GF-D8 (cell line): ENCODE measurements around the gene STK31.
"Not testable (repeated sequence)": the region's sequence is repeated elsewhere in the genome, so short reads cannot be mapped to it uniquely, and the experiment has no call there.

ENCODE experiments used
- DNase-seq: peaks from one replicate; lab custom pipeline; 2025; lab: John Stamatoyannopoulos, UW

STK31 gene

DNA sequence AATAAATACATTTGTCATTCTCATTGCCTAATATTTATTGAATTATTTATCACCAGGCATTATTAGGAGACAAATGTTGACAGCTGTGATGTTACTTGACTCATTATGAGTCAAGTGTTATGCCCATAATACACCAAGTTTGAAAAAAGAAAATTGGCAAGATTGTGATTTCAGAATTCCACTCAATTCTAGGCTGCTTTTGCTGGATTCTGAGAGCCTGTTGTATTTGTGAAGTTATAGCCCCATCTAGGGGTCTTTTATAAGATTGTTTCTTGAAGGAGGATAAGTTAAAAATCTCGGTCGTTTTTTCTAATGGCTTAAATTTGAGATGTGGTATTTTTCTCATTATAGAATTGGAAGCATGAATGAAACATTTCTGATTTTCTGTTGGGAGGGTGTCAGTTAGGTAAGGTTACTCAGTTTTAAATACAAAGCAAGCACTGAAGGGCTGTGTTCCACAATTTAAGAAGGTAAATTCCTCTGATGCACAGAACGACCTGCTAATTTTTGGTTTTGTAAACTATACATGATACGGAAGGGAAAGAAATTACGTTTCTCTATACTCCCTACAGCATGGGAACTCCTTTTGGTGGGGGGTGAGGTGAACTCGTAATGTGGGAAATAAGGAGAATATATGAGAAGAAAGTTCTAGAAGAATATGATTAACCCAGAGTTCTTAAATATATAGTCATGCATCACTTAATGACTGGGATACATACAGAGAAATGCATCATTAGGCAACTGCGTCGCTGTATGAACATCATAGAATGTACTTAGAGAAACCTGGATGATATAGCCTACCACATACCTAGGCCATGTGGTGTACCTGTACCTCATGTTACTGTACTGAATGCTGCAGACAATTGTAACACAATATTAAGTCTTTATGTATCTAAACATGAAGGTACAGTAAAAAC, 2.6 kb downstream of the STK31 start:
- DNase-seq: no peak

DNA sequence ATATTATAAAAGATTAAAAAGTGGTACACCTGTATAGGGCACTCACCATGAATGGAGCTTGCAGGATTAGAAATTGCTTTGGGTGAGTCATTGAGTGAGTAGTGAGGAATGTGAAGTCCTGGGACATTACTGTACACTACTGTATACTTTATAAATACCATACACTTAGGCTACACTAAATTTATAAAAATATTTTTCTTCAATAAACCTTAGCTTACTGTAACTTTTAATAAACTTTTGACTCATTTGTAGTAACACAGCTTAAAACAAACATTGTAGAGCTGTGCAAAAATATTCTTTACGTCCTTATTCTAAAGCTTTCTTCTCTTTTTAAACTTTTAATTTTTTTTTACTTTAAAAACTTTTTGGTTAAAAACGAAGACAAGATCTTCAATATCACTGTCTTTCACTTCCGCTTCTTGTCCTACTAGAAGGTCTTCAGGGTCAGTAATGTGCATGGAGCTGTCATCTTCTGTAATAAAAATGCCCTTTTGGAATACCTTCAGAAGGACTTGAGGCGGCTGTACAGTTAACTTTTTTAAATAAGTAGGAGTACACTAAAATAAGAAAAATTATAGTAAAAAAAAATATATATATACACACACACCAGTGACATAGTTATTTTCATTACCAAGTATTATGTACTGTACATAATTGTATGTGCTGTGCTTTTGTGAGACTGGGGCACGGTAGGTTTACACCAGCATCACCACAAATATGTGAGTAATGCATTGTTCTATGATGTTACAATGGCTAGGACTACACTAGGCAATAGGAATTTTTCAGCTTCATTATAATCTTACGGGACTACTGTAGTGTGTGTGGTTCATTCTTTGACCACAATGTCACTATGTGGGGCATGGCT, 3.5 kb downstream of the STK31 start:
- no peak for DNase-seq

DNA sequence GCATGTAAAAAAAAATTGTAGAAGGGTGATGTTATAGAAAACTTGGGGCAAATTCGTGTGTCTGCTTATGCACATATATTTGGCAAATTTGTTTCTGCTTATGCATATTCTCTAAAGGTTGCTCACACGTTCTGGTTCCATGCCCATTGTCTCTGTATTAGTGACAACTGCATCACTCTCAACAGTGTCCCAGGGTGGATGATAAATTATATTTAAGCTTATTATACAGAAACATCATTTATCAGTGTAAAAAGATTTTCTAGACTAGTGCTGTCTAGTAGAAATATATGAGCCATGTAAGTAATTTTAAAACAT, 4.1 kb downstream of the STK31 start:
- no peak for DNase-seq

DNA sequence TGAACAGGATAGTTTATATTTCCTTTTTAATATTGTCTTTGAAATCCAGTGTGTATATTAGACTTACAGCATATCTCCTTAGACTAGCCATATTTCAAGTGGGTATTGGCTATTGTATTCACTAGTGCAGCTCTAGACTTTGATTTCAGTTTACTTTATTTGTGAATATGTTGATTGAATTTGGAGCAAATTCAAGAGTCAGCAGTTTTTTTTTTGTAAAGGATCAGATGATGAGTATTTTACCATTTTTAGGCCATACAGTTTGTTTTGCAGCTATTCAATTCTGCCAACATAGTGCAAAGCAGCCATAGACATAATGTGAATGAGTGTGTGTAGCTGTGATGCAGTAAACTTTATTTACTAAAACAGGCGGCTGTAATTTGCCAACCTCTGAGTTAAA, 4.6 kb downstream of the STK31 start:
- DNase-seq: no peak

DNA sequence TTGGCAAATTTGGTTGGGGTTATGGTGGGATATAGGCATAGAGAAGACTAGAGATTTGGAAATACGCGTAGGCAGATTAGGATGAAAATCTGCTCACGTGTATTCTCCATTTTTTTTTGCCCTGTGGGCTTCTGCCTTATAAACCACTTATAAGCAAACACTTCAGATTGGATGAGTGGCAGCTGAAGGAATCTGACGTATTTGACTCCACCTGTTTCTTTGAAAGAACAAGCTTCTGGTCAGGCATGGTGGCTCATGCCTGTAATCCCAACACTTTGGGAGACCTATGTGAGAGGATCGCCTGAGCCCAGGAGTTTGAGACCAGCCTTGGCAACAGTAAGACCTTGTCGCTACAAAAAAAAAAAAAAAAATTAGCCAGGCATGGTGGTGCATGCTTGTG, 5.1 kb downstream of the STK31 start:
- no peak for DNase-seq

DNA sequence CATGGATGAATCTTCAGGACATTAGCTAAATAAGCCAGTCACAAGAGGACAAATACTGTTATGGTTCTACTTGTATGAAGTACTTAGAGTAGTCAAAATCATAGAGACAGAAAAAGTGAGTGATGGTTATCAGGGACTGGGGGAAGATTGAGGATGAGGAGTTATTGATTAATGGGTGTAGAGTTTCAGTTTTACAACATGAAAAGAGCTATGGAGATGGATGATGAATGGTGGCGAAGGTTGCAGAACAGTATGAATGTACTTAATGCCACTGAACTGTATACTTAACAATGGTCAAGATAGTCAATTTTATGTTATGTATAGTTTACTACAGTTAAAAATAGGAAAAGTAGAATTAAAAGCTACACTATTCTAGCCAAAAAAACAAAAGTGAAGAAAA, 7.8 kb downstream of the STK31 start:
- no peak for DNase-seq

DNA sequence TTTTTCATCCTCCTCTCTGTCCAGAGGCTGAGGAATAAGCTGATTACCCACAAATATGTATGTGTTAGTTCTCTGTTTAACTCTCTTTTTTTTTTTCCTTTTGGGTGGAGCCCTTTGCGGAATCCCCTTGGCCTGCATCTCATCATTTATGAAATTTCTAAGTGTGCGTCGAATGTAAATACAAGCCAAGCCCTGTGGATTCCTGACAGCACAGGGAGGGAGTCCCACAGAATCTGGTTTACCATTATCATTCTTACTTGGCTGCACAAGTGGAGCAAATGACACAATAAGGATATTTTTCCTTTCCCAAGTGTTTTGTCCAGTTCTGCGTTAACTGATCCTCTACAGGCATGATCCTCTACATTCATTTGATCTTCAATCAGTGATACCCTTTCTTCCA, 11.4 kb downstream of the STK31 start:
- DNase-seq: no peak

DNA sequence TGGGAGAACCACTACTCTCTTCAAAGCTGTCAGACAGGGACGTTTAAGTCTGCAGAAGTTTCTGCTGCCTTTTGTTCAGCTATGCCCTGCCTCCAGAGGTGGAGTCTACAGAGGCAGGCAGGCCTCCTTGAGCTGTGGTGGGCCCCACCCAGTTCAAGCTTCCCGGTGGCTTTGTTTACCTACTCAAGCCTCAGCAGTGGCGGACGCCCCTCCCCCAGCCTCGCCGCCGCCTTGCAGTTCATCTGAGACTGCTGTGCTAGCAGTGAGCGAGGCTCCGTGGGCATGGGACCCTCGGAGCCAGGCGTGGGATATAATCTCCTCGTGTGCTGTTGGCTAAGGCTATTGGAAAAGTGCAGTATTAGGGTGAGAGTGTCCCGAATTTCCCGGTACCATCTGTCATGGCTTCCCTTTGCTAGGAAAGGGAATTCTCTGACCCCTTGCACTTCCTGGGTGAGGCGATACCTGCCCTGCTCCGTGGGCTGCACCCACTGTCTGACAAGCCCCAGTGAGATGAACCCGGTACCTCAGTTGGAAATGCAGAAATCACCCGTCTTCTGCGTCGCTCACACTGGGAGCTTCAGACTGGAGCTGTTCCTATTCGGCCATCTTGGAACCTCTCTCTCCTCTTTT, 12.7 kb downstream of the STK31 start:
- DNase-seq: not testable (repeated sequence)

DNA sequence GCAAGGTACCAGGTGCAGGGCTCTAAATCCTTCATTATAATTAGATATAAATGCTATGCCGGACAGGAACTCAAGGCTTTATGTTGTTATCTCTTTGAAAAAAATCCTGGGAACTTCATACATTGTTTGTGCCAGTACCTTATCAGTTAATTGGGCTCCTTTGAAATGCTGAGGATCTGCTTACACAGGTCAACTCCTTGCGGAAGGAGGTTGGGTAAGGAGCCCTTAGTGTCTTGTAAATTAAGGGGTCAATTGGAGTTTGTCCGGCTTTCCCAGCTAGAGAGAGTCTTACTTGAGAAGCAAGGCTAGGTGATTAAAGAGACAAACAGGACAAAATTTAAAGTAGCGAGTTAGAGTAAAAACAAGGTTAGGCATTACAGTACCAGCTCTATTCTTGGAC, 14.1 kb downstream of the STK31 start:
- not testable (repeated sequence) for DNase-seq

DNA sequence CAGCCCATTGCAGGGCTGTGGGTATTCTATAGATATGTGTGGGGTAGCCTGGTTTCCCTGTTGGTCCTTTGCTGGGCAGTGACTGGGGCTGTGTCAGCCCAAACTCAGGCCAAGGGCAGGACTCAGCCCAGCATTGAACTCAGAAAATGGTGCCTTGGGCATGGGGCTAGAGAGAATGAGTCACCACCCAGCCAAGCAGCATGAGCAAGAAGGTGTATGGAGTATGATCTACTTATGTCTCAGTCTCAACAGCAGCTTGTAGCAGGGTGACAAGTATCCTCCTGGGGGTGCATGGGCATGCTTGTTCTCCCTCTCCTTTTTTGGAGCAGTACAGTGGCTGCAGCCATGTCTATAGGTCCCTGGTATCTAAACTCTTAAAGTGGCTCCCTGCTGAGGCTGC, 32.0 kb downstream of the STK31 start:
- DNase-seq: no peak

DNA sequence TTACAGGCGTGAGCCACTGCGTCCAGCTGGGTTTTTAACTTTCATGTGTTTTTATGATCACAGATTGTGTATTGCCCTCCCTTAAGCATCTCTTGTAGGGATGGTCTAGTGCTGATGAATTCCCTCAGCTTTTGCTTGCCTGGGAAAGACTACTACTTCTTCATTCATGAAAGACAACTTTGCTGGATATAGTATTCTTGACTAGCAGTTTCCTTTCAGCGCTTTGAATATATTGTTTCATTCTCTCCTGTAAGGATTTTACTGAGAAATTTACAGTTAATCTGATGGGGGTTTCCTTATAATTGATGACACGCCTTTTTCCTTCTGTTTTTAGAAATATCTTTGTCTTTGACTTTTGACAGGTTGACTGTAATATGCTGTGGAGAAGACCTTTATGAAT, 33.2 kb downstream of the STK31 start:
- DNase-seq: no peak

DNA sequence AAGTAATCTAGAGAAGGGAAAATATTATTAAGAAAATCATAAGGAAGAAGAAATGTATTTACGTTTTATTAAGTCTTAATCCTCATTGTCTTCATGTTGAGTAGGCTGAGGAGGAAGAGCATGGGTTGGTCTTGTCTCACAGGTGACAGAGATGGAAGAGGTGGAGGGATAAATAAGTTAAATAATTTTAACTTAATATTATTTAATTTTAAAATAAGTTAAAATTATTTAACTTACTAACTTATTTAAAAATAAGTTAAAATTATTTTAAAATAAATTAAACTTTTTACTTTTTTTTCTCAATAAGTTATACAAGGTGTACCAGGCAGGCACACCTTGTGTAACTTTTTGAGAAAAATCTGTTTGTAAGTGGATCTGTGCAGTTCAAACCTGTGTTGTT, 36.6 kb downstream of the STK31 start:
- no peak for DNase-seq

DNA sequence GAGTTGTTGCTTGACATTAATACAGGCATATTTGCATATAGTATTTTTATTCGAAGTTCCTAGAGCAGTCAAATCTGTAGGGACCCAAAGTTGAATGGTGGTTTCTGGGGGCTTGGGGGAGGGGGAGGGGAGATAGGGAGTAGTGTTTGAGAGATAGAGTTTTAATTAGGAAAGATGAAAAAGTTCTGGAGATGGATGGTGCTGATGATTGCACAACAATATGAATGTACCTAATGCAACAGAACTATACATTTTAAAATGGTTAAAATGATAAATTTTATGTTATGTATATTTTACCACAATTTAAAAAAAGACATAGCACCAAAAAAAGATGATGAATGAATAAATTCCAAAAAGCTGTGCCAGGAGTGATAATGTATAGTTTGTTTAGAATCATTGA, 41.8 kb downstream of the STK31 start:
- DNase-seq: no peak

DNA sequence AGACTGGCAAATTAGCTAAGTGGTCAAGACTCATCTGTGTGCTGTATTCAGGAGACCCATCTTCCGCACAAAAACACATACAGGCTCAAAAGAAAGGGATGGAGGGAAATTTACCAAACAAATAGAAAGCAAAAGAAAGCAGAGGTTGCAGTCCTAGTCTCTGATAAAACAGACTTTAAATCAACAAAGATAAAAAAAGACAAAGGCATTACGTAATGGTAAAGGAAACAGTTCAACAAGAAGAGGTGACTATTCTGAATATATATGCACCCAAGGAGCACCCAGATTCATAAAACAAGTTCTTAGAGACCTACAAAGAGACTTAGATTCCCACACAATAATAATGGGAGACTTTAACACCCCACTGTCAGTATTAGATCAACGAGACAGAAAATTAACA, 48.8 kb downstream of the STK31 start:
- not testable (repeated sequence) for DNase-seq

DNA sequence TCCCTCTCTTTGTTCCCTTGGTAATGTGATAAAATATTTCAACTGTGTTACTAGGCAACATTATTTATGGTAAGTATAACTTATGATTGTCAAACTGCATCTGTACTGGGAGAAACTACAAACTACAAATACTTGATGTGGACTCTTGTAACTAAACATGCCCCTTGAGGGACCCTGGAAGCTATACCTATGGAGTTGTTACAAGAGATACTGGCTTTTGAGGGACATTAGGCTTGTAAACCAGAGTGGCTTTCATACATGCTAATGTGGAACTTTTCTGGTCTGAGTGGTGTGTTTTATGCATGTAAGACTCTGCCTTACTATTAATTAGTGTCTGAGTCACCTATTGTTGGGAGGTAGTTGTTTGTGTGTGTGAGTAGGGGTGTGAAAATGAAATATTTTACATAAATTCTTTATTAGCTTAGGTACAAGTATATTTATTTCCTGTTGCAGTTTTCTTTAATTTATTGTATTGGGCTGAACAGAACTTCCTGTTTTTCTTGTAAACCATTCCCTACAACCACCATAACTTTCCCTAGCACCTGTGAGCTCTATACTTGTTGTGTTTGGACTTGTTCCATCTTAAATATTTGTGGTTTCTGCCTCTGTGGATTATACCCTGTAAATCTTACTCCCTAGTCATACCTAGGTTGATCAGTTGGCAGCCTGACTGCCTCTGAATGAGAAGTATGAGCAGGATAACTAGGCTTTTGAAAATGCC, 49.8 kb downstream of the STK31 start:
- no peak for DNase-seq

DNA sequence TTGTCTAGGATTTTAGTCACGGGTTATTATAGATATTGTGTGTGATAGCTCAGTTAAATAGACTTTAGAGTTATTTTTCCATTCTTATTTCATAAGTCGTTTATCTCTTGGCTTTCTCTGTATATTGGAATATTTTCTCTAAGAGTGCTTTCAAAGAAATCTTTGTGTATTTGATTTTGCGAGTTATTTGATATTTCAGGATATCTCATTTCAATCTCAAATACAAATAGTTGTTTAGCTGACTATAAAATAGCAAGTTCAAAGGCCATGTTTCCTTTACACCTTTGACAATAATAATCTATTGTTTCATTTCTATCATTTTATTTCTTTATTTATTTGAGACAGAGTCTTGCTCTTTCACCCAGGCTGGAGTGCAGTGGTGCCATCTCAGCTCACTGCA, 55.9 kb downstream of the STK31 start:
- no peak for DNase-seq

DNA sequence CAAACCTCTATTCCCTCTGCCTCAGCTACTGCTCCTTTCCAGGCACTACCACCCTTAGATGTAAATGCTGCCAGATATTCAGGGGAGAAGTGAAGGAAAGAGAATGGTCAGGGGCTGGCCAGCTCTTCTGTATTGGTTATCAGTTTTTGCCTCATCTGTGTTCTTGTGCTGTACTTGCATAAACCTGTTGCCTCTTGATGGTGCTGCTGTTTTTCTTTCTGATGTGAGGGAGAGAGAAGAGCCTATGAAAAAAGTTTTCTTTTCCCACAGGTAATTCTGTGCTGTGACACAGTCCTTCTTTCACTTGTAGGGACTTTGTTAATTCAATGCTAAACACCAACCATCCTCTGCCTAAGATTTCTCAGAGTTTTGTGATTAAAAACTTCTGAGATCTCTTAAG, 57.5 kb downstream of the STK31 start:
- DNase-seq: no peak

DNA sequence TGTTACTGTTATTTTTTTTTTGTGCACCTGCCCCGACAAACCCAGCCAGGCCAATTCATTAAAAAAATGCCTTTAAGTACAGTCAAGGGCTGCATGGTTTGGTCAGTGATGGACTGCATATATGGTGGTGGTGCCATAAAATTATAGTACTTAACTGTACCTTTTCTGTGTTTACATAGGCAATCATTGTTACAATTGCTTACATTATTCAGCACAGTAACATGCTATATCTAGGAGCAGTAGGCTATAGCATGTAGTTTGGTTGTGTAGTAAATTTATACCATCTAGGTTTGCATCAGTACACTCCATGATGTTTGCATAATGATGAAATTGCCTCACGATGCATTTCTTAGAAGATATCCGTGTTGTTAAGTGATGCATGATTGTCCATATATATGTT, 58.0 kb downstream of the STK31 start:
- no peak for DNase-seq

DNA sequence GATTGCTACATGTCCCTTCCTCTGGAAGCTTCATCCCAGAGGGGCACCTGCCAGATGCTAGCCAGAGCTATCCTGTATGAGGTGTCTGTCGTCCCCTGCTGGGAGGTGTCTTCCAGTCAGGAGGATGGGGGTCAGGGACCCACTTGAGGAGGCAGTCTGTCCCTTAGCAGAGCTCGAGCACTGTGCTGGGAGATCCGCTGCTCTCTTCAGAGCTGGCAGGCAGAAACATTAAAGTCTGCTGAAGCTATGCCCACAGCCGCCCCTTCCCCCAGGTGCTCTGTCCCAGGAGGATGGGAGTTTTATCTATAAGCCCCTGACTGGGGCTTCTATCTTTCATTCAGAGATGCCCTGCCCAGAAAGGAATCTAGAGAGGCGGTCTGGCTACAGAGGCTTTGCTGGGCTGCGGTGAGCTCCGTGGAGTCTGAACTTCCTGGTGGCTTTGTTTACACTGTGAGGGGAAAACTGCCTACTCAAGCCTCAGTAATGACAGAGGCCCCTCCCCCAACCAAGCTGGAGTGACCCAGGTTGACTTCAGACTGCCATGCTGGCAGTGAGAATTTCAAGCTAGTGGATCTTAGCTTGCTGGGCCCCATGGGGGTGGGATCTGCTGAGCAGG, 69.3 kb downstream of the STK31 start:
- DNase-seq: not testable (repeated sequence)

DNA sequence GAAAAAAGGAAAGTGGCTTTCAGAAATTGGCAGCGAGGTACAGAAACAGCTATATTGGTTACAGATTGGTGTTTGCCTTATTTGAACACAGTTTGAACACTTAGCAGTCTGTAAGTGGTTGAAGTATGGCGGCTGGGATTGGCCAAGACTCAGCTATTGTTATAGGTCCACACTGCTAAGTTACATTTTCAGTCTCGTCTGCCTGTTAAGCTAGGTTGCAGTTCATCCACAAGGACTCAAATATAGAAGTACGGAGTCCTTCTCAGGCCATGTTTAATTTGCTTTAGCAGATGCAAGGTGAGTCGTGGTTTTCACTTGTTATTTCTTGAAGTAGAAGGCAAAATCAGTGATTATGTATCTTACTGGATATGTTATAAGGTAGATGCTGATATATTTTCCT, 73.1 kb downstream of the STK31 start:
- no peak for DNase-seq

DNA sequence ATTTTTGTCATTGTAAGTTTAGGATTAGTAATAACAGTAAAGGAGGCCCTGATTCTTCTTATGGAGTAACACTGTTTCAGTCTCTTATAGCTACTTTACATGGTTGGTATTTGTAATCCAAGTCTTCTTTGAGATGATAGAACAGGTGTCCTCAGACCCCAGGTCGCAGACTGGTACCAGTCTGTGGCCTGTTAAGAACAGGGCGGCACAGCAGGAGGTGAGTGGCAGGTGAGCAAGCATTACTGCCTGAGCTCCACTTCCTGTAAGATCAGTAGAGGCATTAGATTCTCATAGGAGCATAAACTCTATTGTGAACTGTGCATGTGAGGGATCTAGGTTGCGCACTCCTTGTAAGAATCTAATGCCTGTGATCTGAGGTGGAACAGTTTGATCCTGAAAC, 77.3 kb downstream of the STK31 start:
- no peak for DNase-seq

DNA sequence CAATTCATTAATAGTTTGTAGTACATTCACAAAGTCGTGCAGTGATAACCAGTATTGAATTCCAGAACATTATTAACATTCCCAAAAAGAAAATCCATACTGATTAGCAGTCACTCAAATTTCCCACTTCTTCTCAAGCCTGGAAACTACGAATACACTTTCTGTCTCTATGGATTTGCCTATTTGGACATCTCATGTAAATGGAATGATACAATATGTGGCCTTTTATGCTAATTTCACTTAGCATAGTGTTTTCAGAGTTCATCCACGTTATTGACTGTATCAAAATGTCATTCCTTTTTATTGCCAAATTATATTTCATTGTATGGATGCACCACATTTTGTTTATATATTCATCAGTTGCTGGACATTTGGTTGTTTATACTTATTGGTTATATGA, 78.8 kb downstream of the STK31 start:
- no peak for DNase-seq
